IPS DF 6.9 (cell line): ENCODE results near the gene TTC7B.

Experiments
- DNase-seq: peaks from one replicate; pipeline ENCODE4 v3.0.0-alpha.2; 2013; ENCODE audit warnings: low read depth, low spot score
- H3K27ac ChIP-seq: one replicate; pipeline ENCODE4 v1.5.1; 2013; ENCODE audit warnings: low read length, control low read depth
- H3K27me3 ChIP-seq: 2 replicates; pipeline ENCODE4 v1.6.1; 2013; ENCODE audit warnings: mild to moderate bottlenecking, low read length; ENCODE audit not compliant: control insufficient read depth, insufficient read depth
- H3K36me3 ChIP-seq: 2 replicates; pipeline ENCODE4 v1.6.1; 2013; ENCODE audit warnings: low read length; ENCODE audit not compliant: control insufficient read depth, insufficient read depth
- H3K4me1 ChIP-seq: 2 replicates; pipeline ENCODE4 v1.6.1; 2013; ENCODE audit warnings: low read length; ENCODE audit not compliant: control insufficient read depth, insufficient read depth
- H3K4me3 ChIP-seq: 2 replicates; pipeline ENCODE4 v1.5.1; 2013; ENCODE audit warnings: mild to moderate bottlenecking, low read length
- H3K9me3 ChIP-seq: 2 replicates; pipeline ENCODE4 v1.6.1; 2013; ENCODE audit warnings: low read length, inconsistent platforms; ENCODE audit not compliant: control insufficient read depth, insufficient read depth
- WGBS: extraction: QIAGEN DNeasy Blood & Tissue Kit; methylation state at CpG from one replicate; pipeline ENCODE4 v1.1.7; 2013; ENCODE audit warnings: mixed read lengths, missing lambda C conversion rate; ENCODE audit not compliant: insufficient read length, insufficient coverage; 5-methylcytosine and 5-hydroxymethylcytosine counted together

TTC7B gene

GRCh38 chr14:90583427-90583826, 232.8 kb downstream of the TTC7B start:
- Histone ChIP-seq H3K27ac (no peak overlapping the region), H3K36me3 (no peaks in the 10 kb centered on the region), H3K27me3 (no peaks in the 10 kb centered on the region), H3K4me3 (no peak overlapping the region), H3K9me3 (no peaks in the 10 kb centered on the region), H3K4me1 (no peaks in the 10 kb centered on the region)
- no peak for DNase-seq
- no CpG with 5 or more reads among the region's 4 CpGs for WGBS

- no peak for DNase-seq
- Histone ChIP-seq H3K4me3 (no peak overlapping the region), H3K27ac (no peak overlapping the region), H3K4me1 (no peaks in the 10 kb centered on the region), H3K9me3 (no peaks in the 10 kb centered on the region), H3K36me3 (no peaks in the 10 kb centered on the region), H3K27me3 (no peaks in the 10 kb centered on the region)
- no CpG with 5 or more reads among the region's 3 CpGs for WGBS
These were observed 234.1 kb downstream of the TTC7B start for GRCh38 chr14:90582166-90582565.

GRCh38 chr14:90581745-90582144, 234.5 kb downstream of the TTC7B start:
- Histone ChIP-seq H3K27ac (no peak overlapping the region), H3K4me1 (no peaks in the 10 kb centered on the region), H3K36me3 (no peaks in the 10 kb centered on the region), H3K9me3 (no peaks in the 10 kb centered on the region), H3K4me3 (no peak overlapping the region), H3K27me3 (no peaks in the 10 kb centered on the region)
- WGBS, result no CpG with 5 or more reads among the region's 8 CpGs
- no peak for DNase-seq

GRCh38 chr14:90580377-90581335, 235.6 kb downstream of the TTC7B start:
- H3K36me3 ChIP-seq, result no peaks in the 10 kb centered on the region
- DNase-seq, result no peak
- WGBS, result no CpG with 5 or more reads among the region's 20 CpGs
- no peak overlapping the region for H3K27ac ChIP-seq
- no peak overlapping the region for H3K4me3 ChIP-seq
- H3K4me1 ChIP-seq, result no peaks in the 10 kb centered on the region
- H3K9me3 ChIP-seq, result no peaks in the 10 kb centered on the region
- no peaks in the 10 kb centered on the region for H3K27me3 ChIP-seq

GRCh38 chr14:90579816-90580215, 236.4 kb downstream of the TTC7B start:
- WGBS, result 100% methylated on average over 1 of the region's 9 CpGs

GRCh38 chr14:90579088-90579487, 237.1 kb downstream of the TTC7B start:
- WGBS, result no CpG with 5 or more reads among the region's 8 CpGs
- no peak overlapping the region for H3K27ac ChIP-seq
- no peaks in the 10 kb centered on the region for H3K9me3 ChIP-seq
- no peaks in the 10 kb centered on the region for H3K27me3 ChIP-seq
- no peak for DNase-seq
- H3K4me3 ChIP-seq, result no peak overlapping the region
- H3K4me1 ChIP-seq, result 0 out of 2 replicates have a peak, but pooled peaks cover 3% of the 10 kb centered on the region
- no peaks in the 10 kb centered on the region for H3K36me3 ChIP-seq

More at GRCh38 chr14:90579816-90580215, 236.4 kb downstream of the TTC7B start:
- no peaks in the 10 kb centered on the region for H3K27me3 ChIP-seq
- no peaks in the 10 kb centered on the region for H3K36me3 ChIP-seq
- no peak for DNase-seq
- H3K27ac ChIP-seq, result no peak overlapping the region
- H3K4me3 ChIP-seq, result no peak overlapping the region; the same call in 1 of the 2 replicates
- 0 out of 2 replicates have a peak, but pooled peaks cover under 1% of the 10 kb centered on the region for H3K4me1 ChIP-seq
- no peaks in the 10 kb centered on the region for H3K9me3 ChIP-seq

- Histone ChIP-seq H3K9me3 (no peaks in the 10 kb centered on the region), H3K36me3 (no peaks in the 10 kb centered on the region), H3K27ac (no peak overlapping the region), H3K4me1 (0 out of 2 replicates have a peak, but pooled peaks cover 3% of the 10 kb centered on the region), H3K4me3 (no peak overlapping the region), H3K27me3 (no peaks in the 10 kb centered on the region)
- no CpG with 5 or more reads among the region's 17 CpGs for WGBS
- DNase-seq, result no peak
These were observed 237.8 kb downstream of the TTC7B start for GRCh38 chr14:90578283-90578985.

- H3K4me3 ChIP-seq, result no peak overlapping the region
- no CpG with 5 or more reads among the region's 18 CpGs for WGBS
- no peak overlapping the region for H3K27ac ChIP-seq
- H3K27me3 ChIP-seq, result no peaks in the 10 kb centered on the region
- no peak for DNase-seq
- H3K4me1 ChIP-seq, result 0 out of 2 replicates have a peak, but pooled peaks cover 3% of the 10 kb centered on the region
- no peaks in the 10 kb centered on the region for H3K36me3 ChIP-seq
- no peaks in the 10 kb centered on the region for H3K9me3 ChIP-seq
These were observed 238.5 kb downstream of the TTC7B start for GRCh38 chr14:90577661-90578282.

GRCh38 chr14:90576981-90577660, 239.1 kb downstream of the TTC7B start:
- no peaks in the 10 kb centered on the region for H3K9me3 ChIP-seq
- no peak overlapping the region for H3K4me3 ChIP-seq
- no peaks in the 10 kb centered on the region for H3K27me3 ChIP-seq
- 0 out of 2 replicates have a peak, but pooled peaks cover 3% of the 10 kb centered on the region for H3K4me1 ChIP-seq
- DNase-seq, result no peak
- no CpG with 5 or more reads among the region's 21 CpGs for WGBS
- H3K36me3 ChIP-seq, result no peaks in the 10 kb centered on the region
- H3K27ac ChIP-seq, result no peak overlapping the region

GRCh38 chr14:90576581-90576980, 239.6 kb downstream of the TTC7B start:
- H3K27me3 ChIP-seq, result no peaks in the 10 kb centered on the region
- no peak overlapping the region for H3K4me3 ChIP-seq
- H3K9me3 ChIP-seq, result no peaks in the 10 kb centered on the region
- no peak overlapping the region for H3K27ac ChIP-seq
- no peak for DNase-seq
- no peaks in the 10 kb centered on the region for H3K36me3 ChIP-seq
- 0 out of 2 replicates have a peak, but pooled peaks cover 3% of the 10 kb centered on the region for H3K4me1 ChIP-seq
- no CpG with 5 or more reads among the region's 2 CpGs for WGBS
